IPS-20b (cell line): ENCODE data around the gene CTNND2.
A peak's percentile ranks its signal among the peaks of the same experiment; 100 is the strongest.

Experiments used
- H3K27ac ChIP-seq: one replicate; pipeline ENCODE4 v1.5.1; 2013; ENCODE audit warnings: low read length
- H3K27me3 ChIP-seq: 2 replicates; pipeline ENCODE4 v1.6.1; 2013; ENCODE audit warnings: mild to moderate bottlenecking, low read length, inconsistent platforms; ENCODE audit not compliant: insufficient read depth
- H3K36me3 ChIP-seq: 2 replicates; pipeline ENCODE4 v1.6.1; 2013; ENCODE audit warnings: low read depth, mild to moderate bottlenecking, inconsistent platforms, low read length, moderate library complexity; ENCODE audit not compliant: insufficient read depth
- H3K4me1 ChIP-seq: 2 replicates; pipeline ENCODE4 v1.6.1; 2013; ENCODE audit warnings: mild to moderate bottlenecking, control low read depth, inconsistent platforms, low read length, moderate library complexity; ENCODE audit not compliant: insufficient read depth
- H3K4me3 ChIP-seq: 2 replicates; pipeline ENCODE4 v1.5.1; 2013; ENCODE audit warnings: mild to moderate bottlenecking, low read length, inconsistent platforms
- H3K9ac ChIP-seq: 2 replicates; pipeline ENCODE4 v1.6.1; 2013; ENCODE audit warnings: low read depth, mild to moderate bottlenecking, inconsistent platforms, low read length, moderate library complexity
- H3K9me3 ChIP-seq: 2 replicates; pipeline ENCODE4 v1.6.1; 2013; ENCODE audit warnings: mild to moderate bottlenecking, low read depth, low read length, inconsistent platforms; ENCODE audit not compliant: insufficient read depth

The CTNND2 gene

GRCh38 chr5:11609570-11610303 is 294.5 kb downstream of the CTNND2 start:
- Histone ChIP-seq H3K9ac (no peak overlapping the region), H3K27ac (no peak overlapping the region), H3K36me3 (no peaks in the 10 kb centered on the region), H3K4me1 (no peaks in the 10 kb centered on the region), H3K9me3 (no peaks in the 10 kb centered on the region), H3K4me3 (no peak overlapping the region), H3K27me3 (no peaks in the 10 kb centered on the region)

- Histone ChIP-seq H3K27ac (no peak overlapping the region), H3K27me3 (no peaks in the 10 kb centered on the region), H3K9ac (no peak overlapping the region), H3K9me3 (no peaks in the 10 kb centered on the region), H3K4me1 (no peaks in the 10 kb centered on the region), H3K36me3 (no peaks in the 10 kb centered on the region), H3K4me3 (no peak overlapping the region)
These were observed 295.7 kb downstream of the CTNND2 start for GRCh38 chr5:11608530-11608929.

GRCh38 chr5:11607944-11608483 is 296.2 kb downstream of the CTNND2 start:
- Histone ChIP-seq H3K9me3 (no peaks in the 10 kb centered on the region), H3K36me3 (no peaks in the 10 kb centered on the region), H3K27ac (no peak overlapping the region), H3K27me3 (no peaks in the 10 kb centered on the region), H3K9ac (no peak overlapping the region), H3K4me1 (no peaks in the 10 kb centered on the region), H3K4me3 (no peak overlapping the region)

GRCh38 chr5:11602298-11602697 is 301.9 kb downstream of the CTNND2 start:
- no peak overlapping the region for H3K9ac ChIP-seq
- no peak overlapping the region for H3K27ac ChIP-seq
- H3K4me1 ChIP-seq = no peaks in the 10 kb centered on the region
- H3K9me3 ChIP-seq = no peaks in the 10 kb centered on the region
- no peaks in the 10 kb centered on the region for H3K36me3 ChIP-seq
- H3K4me3 ChIP-seq = no peak overlapping the region
- H3K27me3 ChIP-seq = no peaks in the 10 kb centered on the region

GRCh38 chr5:11599499-11599898 is 304.7 kb downstream of the CTNND2 start:
- no peak overlapping the region for H3K4me3 ChIP-seq
- H3K36me3 ChIP-seq = no peaks in the 10 kb centered on the region
- no peak overlapping the region for H3K9ac ChIP-seq
- no peaks in the 10 kb centered on the region for H3K9me3 ChIP-seq
- no peaks in the 10 kb centered on the region for H3K27me3 ChIP-seq
- H3K27ac ChIP-seq = no peak overlapping the region
- peaks cover 14% of the 10 kb centered on the region; the same call in 1 of the 2 replicates for H3K4me1 ChIP-seq

- H3K9ac ChIP-seq = no peak overlapping the region
These were observed 307.6 kb downstream of the CTNND2 start for GRCh38 chr5:11596657-11597071.

GRCh38 chr5:11596185-11596584 is 308.1 kb downstream of the CTNND2 start:
- H3K9me3 ChIP-seq = no peaks in the 10 kb centered on the region
- H3K4me3 ChIP-seq = no peak overlapping the region
- H3K4me1 ChIP-seq = peaks cover 15% of the 10 kb centered on the region; the same call in 1 of the 2 replicates
- no peak overlapping the region for H3K9ac ChIP-seq
- no peak overlapping the region for H3K27ac ChIP-seq
- H3K36me3 ChIP-seq = no peaks in the 10 kb centered on the region
- no peaks in the 10 kb centered on the region for H3K27me3 ChIP-seq

More at GRCh38 chr5:11596657-11597071, 307.6 kb downstream of the CTNND2 start:
- H3K27me3 ChIP-seq = no peaks in the 10 kb centered on the region
- H3K4me3 ChIP-seq = no peak overlapping the region
- no peak overlapping the region for H3K27ac ChIP-seq
- no peaks in the 10 kb centered on the region for H3K36me3 ChIP-seq
- H3K4me1 ChIP-seq = peaks cover 15% of the 10 kb centered on the region; the same call in 1 of the 2 replicates
- H3K9me3 ChIP-seq = no peaks in the 10 kb centered on the region

GRCh38 chr5:11595045-11595444 is 309.2 kb downstream of the CTNND2 start:
- no peaks in the 10 kb centered on the region for H3K27me3 ChIP-seq
- no peak overlapping the region for H3K27ac ChIP-seq
- H3K36me3 ChIP-seq = no peaks in the 10 kb centered on the region
- no peak overlapping the region for H3K4me3 ChIP-seq
- H3K9ac ChIP-seq = no peak overlapping the region
- H3K9me3 ChIP-seq = peaks cover 3% of the 10 kb centered on the region; the same call in 1 of the 2 replicates
- peaks cover 15% of the 10 kb centered on the region; the same call in 1 of the 2 replicates for H3K4me1 ChIP-seq

- Histone ChIP-seq H3K27ac (no peak overlapping the region), H3K4me1 (peaks cover 15% of the 10 kb centered on the region; the same call in 1 of the 2 replicates), H3K9me3 (peaks cover 3% of the 10 kb centered on the region; the same call in 1 of the 2 replicates), H3K4me3 (no peak overlapping the region), H3K9ac (no peak overlapping the region), H3K27me3 (no peaks in the 10 kb centered on the region), H3K36me3 (no peaks in the 10 kb centered on the region)
These were observed 310.2 kb downstream of the CTNND2 start for GRCh38 chr5:11594021-11594420.

GRCh38 chr5:11590475-11590874 is 313.8 kb downstream of the CTNND2 start:
- Histone ChIP-seq H3K9me3 (peaks cover 3% of the 10 kb centered on the region; the same call in 1 of the 2 replicates), H3K36me3 (no peaks in the 10 kb centered on the region), H3K4me1 (peaks cover 15% of the 10 kb centered on the region; the same call in 1 of the 2 replicates), H3K4me3 (no peak overlapping the region), H3K9ac (no peak overlapping the region), H3K27ac (no peak overlapping the region), H3K27me3 (no peaks in the 10 kb centered on the region)

GRCh38 chr5:11588803-11589202 is 315.4 kb downstream of the CTNND2 start:
- Histone ChIP-seq H3K4me1 (peaks cover 15% of the 10 kb centered on the region; the same call in 1 of the 2 replicates), H3K9ac (peak overlapping the region; percentile 40; the same call in 1 of the 2 replicates), H3K36me3 (no peaks in the 10 kb centered on the region), H3K27ac (peak overlapping the region; percentile 25), H3K4me3 (peak overlapping the region; percentile 53), H3K9me3 (peaks cover 3% of the 10 kb centered on the region; the same call in 1 of the 2 replicates), H3K27me3 (no peaks in the 10 kb centered on the region)

GRCh38 chr5:11584017-11584416 is 320.2 kb downstream of the CTNND2 start:
- Histone ChIP-seq H3K27me3 (no peaks in the 10 kb centered on the region), H3K27ac (no peak overlapping the region), H3K9ac (no peak overlapping the region), H3K4me1 (peaks cover 24% of the 10 kb centered on the region; the same call in 1 of the 2 replicates), H3K4me3 (no peak overlapping the region), H3K9me3 (no peaks in the 10 kb centered on the region), H3K36me3 (no peaks in the 10 kb centered on the region)
